Measurements from ENCODE around the gene CCDC8.

CCDC8 gene

DNA sequence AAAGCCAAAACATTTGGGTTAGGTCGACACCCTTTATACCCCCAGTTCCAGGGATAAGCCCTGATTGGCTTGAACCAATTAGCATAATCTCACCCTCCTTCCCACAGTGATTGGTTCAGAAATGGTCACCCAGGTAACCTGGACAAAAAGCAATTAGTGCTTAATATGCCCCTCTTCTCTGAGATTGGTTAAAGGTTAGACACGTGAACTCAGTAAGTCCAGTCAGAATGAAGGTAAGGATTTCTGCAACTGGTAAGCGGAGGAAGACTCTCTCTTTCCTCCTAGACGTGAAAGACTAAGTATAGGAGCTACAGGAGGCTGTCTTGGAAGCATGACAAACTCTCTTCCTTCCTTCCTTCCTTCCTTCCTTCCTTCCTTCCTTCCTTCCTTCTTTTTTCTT, 16.6 kb upstream of the CCDC8 start:
- TF ChIP-seq, protein P1, sequence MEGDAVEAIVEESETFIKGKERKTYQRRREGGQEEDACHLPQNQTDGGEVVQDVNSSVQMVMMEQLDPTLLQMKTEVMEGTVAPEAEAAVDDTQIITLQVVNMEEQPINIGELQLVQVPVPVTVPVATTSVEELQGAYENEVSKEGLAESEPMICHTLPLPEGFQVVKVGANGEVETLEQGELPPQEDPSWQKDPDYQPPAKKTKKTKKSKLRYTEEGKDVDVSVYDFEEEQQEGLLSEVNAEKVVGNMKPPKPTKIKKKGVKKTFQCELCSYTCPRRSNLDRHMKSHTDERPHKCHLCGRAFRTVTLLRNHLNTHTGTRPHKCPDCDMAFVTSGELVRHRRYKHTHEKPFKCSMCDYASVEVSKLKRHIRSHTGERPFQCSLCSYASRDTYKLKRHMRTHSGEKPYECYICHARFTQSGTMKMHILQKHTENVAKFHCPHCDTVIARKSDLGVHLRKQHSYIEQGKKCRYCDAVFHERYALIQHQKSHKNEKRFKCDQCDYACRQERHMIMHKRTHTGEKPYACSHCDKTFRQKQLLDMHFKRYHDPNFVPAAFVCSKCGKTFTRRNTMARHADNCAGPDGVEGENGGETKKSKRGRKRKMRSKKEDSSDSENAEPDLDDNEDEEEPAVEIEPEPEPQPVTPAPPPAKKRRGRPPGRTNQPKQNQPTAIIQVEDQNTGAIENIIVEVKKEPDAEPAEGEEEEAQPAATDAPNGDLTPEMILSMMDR (IDR thresholded peaks at IDR 0.05; ENCODE audit: control insufficient read depth, insufficient read depth, low read depth, low read length, missing control alignments): no peak
- DNase-seq (ENCODE audit: low read depth): no peak
- no peak overlapping the region for H3K4me3 ChIP-seq (ENCODE audit: control insufficient read depth, low read depth, low read length)

DNA sequence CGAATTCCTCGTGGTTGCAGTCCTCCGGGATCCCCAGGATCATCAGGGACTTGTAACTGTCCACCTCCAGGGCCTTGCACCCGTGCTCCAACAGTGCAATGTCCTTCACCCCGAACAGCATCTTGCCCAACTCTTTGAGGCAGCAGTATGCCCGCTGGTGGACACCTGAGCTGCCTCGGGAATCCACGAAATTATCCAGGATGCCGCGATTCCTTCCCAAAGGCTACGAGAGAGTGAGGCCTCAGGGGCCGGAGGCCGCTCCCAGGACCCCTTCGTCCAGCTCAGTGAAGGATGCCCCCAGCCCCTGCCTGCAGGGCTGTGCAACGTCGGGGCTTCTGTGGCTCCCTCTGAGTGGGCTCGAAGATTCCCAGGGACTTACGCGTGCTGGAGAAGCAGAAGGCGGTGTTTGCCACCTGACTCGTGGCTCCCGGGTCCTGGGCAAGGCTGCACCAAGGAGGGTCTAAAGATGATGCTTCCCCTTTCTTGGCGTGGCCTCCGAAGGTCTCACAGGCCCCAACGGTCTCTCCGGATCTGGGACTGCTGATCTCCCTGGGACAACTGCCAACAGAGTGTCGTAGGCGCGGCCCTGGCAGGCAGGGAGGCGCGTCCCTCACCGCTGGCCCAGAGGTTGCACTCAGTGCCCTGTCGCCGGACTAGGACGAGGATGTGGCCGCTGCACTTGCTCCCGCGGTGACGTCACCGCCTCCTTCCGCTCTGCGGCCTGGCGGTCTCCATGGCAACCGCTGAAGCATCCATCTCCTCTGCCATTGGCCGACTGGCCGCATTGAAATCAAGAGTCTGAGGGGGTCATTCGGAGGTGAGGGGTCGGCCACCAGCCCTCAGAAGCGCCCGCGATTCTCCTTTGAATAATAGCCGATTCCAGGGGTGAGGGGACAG, 15.1 kb upstream of the CCDC8 start, which contains the start of gene PNMA8C:
Gene PNMA8C (minus strand): TSS at position 698 of the 897 bp plus-strand sequence. CDS start 577 bp downstream, at position 121.
- no peak for DNase-seq (ENCODE audit: low read depth)
- H3K4me3 ChIP-seq (ENCODE audit: control insufficient read depth, low read depth, low read length): no peak within 1 kb of the TSS
- TF ChIP-seq, protein P1 (IDR thresholded peaks at IDR 0.05; ENCODE audit: control insufficient read depth, insufficient read depth, low read depth, low read length, missing control alignments): no peak

DNA sequence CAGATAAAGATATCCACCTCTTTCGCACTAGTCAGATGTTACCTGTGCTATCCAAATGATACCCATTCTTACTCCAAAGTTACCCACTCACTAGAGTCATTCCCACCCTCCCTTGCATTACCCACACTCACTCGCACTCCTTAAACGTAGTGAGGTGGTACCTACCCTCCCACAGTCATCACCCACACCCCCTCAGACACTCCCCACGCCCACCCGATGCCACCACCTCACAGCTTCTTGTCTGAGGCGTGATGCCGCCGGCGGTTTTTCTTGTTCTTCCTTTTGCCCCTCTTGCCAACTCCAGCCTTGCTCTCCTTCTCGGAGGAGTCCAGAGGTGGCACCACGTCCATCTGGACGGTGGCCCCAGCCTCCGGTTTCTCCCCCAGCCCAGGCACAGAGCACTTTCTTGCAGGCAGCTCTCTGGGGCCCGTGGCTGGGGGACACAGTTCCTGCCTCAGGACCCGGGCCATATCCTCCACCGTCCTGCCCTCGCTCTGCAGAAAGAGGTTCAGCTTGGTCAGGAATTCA, 14.2 kb upstream of the CCDC8 start:
- DNase-seq (ENCODE audit: low read depth): no peak
- no peak overlapping the region for H3K4me3 ChIP-seq (ENCODE audit: control insufficient read depth, low read depth, low read length)
- TF ChIP-seq, protein P1 (IDR thresholded peaks at IDR 0.05; ENCODE audit: control insufficient read depth, insufficient read depth, low read depth, low read length, missing control alignments): no peak

DNA sequence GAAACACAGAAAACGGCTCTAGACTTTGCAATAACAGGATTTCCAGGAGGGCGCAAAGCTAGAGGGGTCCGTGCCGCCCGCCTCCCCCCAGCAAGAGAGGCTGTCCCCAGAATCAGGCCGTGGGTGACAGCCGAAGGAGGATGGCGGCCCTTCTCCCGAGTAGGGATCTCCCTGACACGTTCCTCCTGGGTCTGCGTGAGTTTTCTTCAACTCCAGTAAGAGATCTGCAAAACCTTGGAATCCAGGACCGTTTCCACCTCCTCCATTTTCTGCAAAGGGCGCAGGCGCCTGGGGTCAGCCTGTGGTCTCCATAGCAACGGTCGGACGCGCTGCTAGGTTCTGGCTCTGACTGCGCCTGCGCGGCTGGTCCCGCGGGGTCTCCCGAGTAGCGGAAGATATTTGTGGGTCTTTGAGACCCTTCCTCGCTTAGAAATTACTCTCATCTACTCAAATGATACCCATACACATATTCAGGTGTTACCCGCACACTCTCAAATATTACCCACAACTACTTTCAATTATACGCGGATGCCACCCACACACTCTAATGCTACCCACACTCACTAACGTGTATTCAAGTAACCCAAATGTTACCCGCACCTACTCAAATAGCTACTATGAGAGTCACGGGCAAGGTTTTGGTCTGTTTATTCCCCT, 13.3 kb upstream of the CCDC8 start:
- peak overlapping the region; percentile 10 for H3K4me3 ChIP-seq (ENCODE audit: control insufficient read depth, low read depth, low read length)
- no peak for DNase-seq (ENCODE audit: low read depth)
- TF ChIP-seq, protein P1 (IDR thresholded peaks at IDR 0.05; ENCODE audit: control insufficient read depth, insufficient read depth, low read depth, low read length, missing control alignments): no peak

DNA sequence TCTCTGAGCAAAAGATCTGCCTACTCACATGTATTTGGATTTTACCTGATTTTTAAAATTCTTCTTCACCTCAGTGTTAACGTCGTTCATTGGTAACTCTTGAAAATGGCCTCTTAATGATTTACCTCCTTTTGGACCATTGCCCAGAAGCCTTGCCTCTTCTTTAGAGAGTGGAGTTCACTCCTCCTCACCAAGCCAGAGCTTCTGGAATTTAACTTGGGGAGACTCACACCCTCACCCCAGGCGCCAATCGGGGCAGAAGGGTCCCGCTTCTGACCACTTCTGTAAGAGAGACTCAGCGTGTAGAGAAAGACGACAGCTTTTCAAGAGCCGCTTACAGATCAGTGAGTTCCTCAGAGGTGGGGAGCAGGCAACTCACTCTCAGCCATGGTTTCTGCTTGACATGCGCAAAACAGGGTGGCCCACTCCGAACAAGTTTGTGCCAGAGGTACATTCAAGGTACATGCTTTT, 12.7 kb upstream of the CCDC8 start:
- peak overlapping the region; percentile 10 for H3K4me3 ChIP-seq (ENCODE audit: control insufficient read depth, low read depth, low read length)
- no peak for DNase-seq (ENCODE audit: low read depth)

DNA sequence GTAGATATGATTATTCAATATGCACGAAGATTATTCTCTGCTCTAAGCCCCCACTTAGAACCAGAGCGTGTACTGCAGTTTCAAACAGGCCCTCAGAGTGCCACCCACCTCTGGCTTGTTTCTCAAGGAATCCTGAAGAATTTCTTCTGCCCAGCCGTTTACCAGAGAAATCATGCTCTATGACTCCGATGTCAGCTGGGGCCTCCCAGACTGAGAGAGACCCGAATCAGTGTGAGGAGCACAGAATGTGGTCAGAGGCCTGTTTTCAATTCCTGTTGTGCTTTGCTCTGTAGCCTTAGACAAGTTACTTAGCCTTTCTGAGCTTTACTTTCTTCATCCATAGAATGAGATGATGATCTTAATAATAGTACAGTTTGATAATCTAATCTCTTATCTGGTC, 9.8 kb upstream of the CCDC8 start:
- no peak overlapping the region for H3K4me3 ChIP-seq (ENCODE audit: control insufficient read depth, low read depth, low read length)
- TF ChIP-seq, protein P1 (IDR thresholded peaks at IDR 0.05; ENCODE audit: control insufficient read depth, insufficient read depth, low read depth, low read length, missing control alignments): no peak
- no peak for DNase-seq (ENCODE audit: low read depth)

More for the DNA sequence above, 12.7 kb upstream of the CCDC8 start:
- TF ChIP-seq, protein P1 (IDR thresholded peaks at IDR 0.05; ENCODE audit: control insufficient read depth, insufficient read depth, low read depth, low read length, missing control alignments): no peak
